DND-41 (cell line): Measurements from ENCODE around the gene CRAMP1.

ENCODE experiments used
- EZH2 ChIP-seq: IDR thresholded peaks from 3 replicates; pipeline ENCODE4 v1.6.1; 2012; ENCODE audit warnings: borderline replicate concordance, low read depth, mild to moderate bottlenecking, moderate library complexity, low read length, inconsistent platforms; ENCODE audit not compliant: severe bottlenecking
- TF ChIP-seq, protein P1 (sequence below): IDR thresholded peaks from 2 replicates; pipeline ENCODE4 v1.5.1; 2012; ENCODE audit warnings: borderline replicate concordance, low read length, moderate library complexity, mild to moderate bottlenecking; ENCODE audit not compliant: poor library complexity, severe bottlenecking; ENCODE audit errors: extremely low read depth

- TF ChIP-seq, protein P1, sequence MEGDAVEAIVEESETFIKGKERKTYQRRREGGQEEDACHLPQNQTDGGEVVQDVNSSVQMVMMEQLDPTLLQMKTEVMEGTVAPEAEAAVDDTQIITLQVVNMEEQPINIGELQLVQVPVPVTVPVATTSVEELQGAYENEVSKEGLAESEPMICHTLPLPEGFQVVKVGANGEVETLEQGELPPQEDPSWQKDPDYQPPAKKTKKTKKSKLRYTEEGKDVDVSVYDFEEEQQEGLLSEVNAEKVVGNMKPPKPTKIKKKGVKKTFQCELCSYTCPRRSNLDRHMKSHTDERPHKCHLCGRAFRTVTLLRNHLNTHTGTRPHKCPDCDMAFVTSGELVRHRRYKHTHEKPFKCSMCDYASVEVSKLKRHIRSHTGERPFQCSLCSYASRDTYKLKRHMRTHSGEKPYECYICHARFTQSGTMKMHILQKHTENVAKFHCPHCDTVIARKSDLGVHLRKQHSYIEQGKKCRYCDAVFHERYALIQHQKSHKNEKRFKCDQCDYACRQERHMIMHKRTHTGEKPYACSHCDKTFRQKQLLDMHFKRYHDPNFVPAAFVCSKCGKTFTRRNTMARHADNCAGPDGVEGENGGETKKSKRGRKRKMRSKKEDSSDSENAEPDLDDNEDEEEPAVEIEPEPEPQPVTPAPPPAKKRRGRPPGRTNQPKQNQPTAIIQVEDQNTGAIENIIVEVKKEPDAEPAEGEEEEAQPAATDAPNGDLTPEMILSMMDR = no peak
- no peak for TF ChIP-seq EZH2
Measured at GRCh38 chr16:1706386-1707192, 94.4 kb downstream of the CRAMP1 start.
